GM12878 (cell line): ENCODE results near the gene KLLN. TPM values are rescaled to one million over a fixed set of nuclear protein-coding genes. Genes with fewer than 3 reads are reported as not detected.

Experiments used
- ATAC-seq: fragments of 200-7000 bp; cut with Tn5 transposase; 3 replicates; pipeline ENCODE4 v1.9.1; 2020; ENCODE audit warnings: mild to moderate bottlenecking, moderate library complexity
- BruUV-seq: library from RNA; stranded (reverse); fragments of 400-500 nt; replicated peaks from 2 replicates; lab custom pipeline; 2021; lab: Mats Ljungman, UMichigan
- CTCF ChIA-PET: fragments of 300-600 bp; sonication (Branson Sonifier 250); formaldehyde crosslinking; extraction: SDS; loops from one replicate; lab custom pipeline; 2021; ENCODE audit warnings: inconsistent platforms; lab: Yijun Ruan, JAX
- POLR2A ChIA-PET: fragments of 350-600 bp; formaldehyde crosslinking; extraction: SDS; loops from one replicate; lab custom pipeline; 2021; ENCODE audit warnings: inconsistent platforms; lab: Charles Lee
- RAD21 ChIA-PET: fragments of 300-600 bp; sonication (Branson Sonifier 250); formaldehyde crosslinking; loops from one replicate; lab custom pipeline; 2023; ENCODE audit warnings: antibody characterized with exemption; ENCODE audit not compliant: unreplicated experiment; lab: Charles Lee
- SMC1A ChIA-PET: fragments of 300-600 bp; sonication (Branson Sonifier 250); formaldehyde crosslinking; loops from one replicate; lab custom pipeline; 2023; ENCODE audit not compliant: unreplicated experiment, uncharacterized antibody; lab: Charles Lee
- DNase-seq: peaks from one replicate; pipeline ENCODE4 v3.0.0-alpha.2; 2011; ENCODE audit warnings: low read depth, low spot score
- FAIRE-seq: peaks from 3 replicates; lab custom pipeline; 2011; peaks lifted over from hg19 to GRCh38; lab: Jason Lieb, UNC
- H2AFZ ChIP-seq: 2 replicates; pipeline ENCODE4 v1.6.0; 2011; ENCODE audit warnings: low read depth, low read length, control low read depth; ENCODE audit not compliant: control insufficient read depth
- H3K27ac ChIP-seq: 2 replicates; pipeline ENCODE4 v1.5.1; 2011; ENCODE audit warnings: control low read depth; ENCODE audit not compliant: control insufficient read depth, insufficient read depth
- H3K27me3 ChIP-seq, 2 experiments: replicated peaks in 1 of 2; 2 replicates each; pipeline versions ENCODE4 v1.6.0 to v1.6.1; 2011; ENCODE audit warnings: low read length in 1 of 2; ENCODE audit not compliant: control insufficient read depth in 2 of 2, insufficient read depth in 2 of 2
- H3K36me3 ChIP-seq, 2 experiments: 2 replicates each; pipeline ENCODE4 v1.5.1; 2011; ENCODE audit warnings: low read length in 1 of 2; ENCODE audit not compliant: control insufficient read depth in 2 of 2, insufficient read depth in 2 of 2
- H3K4me1 ChIP-seq: 2 replicates; pipeline ENCODE4 v1.6.1; 2011; ENCODE audit warnings: mild to moderate bottlenecking, low read length, moderate library complexity, mixed read lengths; ENCODE audit not compliant: control insufficient read depth, insufficient read depth
- H3K4me2 ChIP-seq: 2 replicates; pipeline ENCODE4 v1.6.0; 2011; ENCODE audit warnings: control low read depth; ENCODE audit not compliant: control insufficient read depth, insufficient read depth
- H3K4me3 ChIP-seq: fragments of 200-600 bp; sonication (generic); 2 replicates; pipeline ENCODE4 v1.5.1; 2016
- H3K79me2 ChIP-seq: 2 replicates; pipeline ENCODE4 v1.6.0; 2011; ENCODE audit warnings: low read length; ENCODE audit not compliant: control insufficient read depth, insufficient read depth
- H3K9ac ChIP-seq: 2 replicates; pipeline ENCODE4 v1.8.0; 2011; ENCODE audit warnings: low read length, control low read depth, mixed read lengths; ENCODE audit not compliant: control insufficient read depth, insufficient read depth
- H3K9me3 ChIP-seq: replicated peaks from 3 replicates; pipeline ENCODE4 v1.5.1; 2011; ENCODE audit warnings: mild to moderate bottlenecking, low read length; ENCODE audit not compliant: control insufficient read depth, insufficient read depth
- H4K20me1 ChIP-seq: 2 replicates; pipeline ENCODE4 v1.6.0; 2011; ENCODE audit not compliant: control insufficient read depth, insufficient read depth
- CHD2 ChIP-seq: IDR thresholded peaks from 2 replicates; pipeline ENCODE4 v1.6.1; 2011; ENCODE audit warnings: low read depth, low read length, improper control_type of control experiment, borderline replicate concordance
- HCFC1 ChIP-seq: fragments of 150-350 bp; IDR thresholded peaks from 2 replicates; pipeline ENCODE4 v1.6.1; 2014; ENCODE audit warnings: low read length
- HDAC2 ChIP-seq: fragments of 200-600 bp; sonication (generic); IDR thresholded peaks from 2 replicates; pipeline ENCODE4 v1.6.1; 2017
- HDAC6 ChIP-seq: fragments of 200-600 bp; sonication (generic); IDR thresholded peaks from one replicate; pipeline ENCODE4 v1.8.0; 2017; ENCODE audit warnings: antibody characterized with exemption; ENCODE audit not compliant: unreplicated experiment
- MEF2B ChIP-seq: fragments of 450-650 bp; IDR thresholded peaks from 2 replicates; pipeline ENCODE4 v1.6.1; 2018; ENCODE audit warnings: mild to moderate bottlenecking, moderate library complexity; ENCODE audit not compliant: partially characterized antibody, poor library complexity, severe bottlenecking
- MTA3 ChIP-seq: IDR thresholded peaks from 2 replicates; pipeline ENCODE4 v1.6.1; 2012; ENCODE audit warnings: low read length, inconsistent platforms, borderline replicate concordance
- NFIC ChIP-seq: IDR thresholded peaks from 2 replicates; pipeline ENCODE4 v1.6.1; 2012; ENCODE audit warnings: low read depth, mild to moderate bottlenecking, inconsistent platforms, low read length, moderate library complexity
- POLR2AphosphoS2 ChIP-seq: IDR thresholded peaks from 2 replicates; pipeline ENCODE4 v1.6.1; 2011; ENCODE audit warnings: low read depth, mild to moderate bottlenecking, low read length, improper control_type of control experiment, moderate library complexity
- POU2F2 ChIP-seq: IDR thresholded peaks from 3 replicates; pipeline ENCODE4 v1.6.1; 2011; ENCODE audit warnings: low read depth, mild to moderate bottlenecking, low read length, borderline replicate concordance
- WGBS: methylation state at CpG from one replicate; pipeline ENCODE4 v1.1.6; 2016; ENCODE audit warnings: low lambda C conversion rate; ENCODE audit not compliant: insufficient replicate concordance, insufficient coverage; ENCODE audit errors: missing lambda C conversion rate; 5-methylcytosine and 5-hydroxymethylcytosine counted together
- in situ Hi-C: fragments of 300-500 bp; cut with MboI; formaldehyde crosslinking; loops from 9 replicates; pipeline ENCODE4 v1.14.3; 2018; ENCODE audit warnings: mixed read lengths
- intact Hi-C: fragments of 100-400 bp; cut with micrococcal nuclease; formaldehyde crosslinking; loops from one replicate; pipeline ENCODE4 v1.14.2; 2022; ENCODE audit not compliant: unreplicated experiment
- polyA plus RNA-seq, 11 experiments: library from polyadenylated mRNA; depleted of rRNA in 4 of 11; unstranded in 6 of 11; stranded (reverse) in 5 of 11; fragments of >200 nt; fragmentation: Nextera tagmentation in 4 of 11; fragmentation: Illumina TruSeq in 1 of 11; extraction: Ambion mirVana in 4 of 11; extraction: Trizol in 1 of 11; gene quantifications; 1 replicate in 1 of 11; 2 replicates in 10 of 11; pipeline versions ENCODE4 v1.2.1 to v1.2.3, GENCODE V29; 2011 to 2016; ENCODE audit warnings: inconsistent platforms in 2 of 11, missing spikeins in 2 of 11, low read depth in 1 of 11
- total RNA-seq, 4 experiments: library from RNA; depleted of rRNA in 3 of 4; stranded (reverse); fragments of >200 nt in 3 of 4; fragmentation: Illumina TruSeq in 1 of 4; extraction: Trizol in 1 of 4; gene quantifications; 2 replicates each; pipeline versions ENCODE4 v1.2.1 to v1.2.3, GENCODE V29; 2013 to 2021
- TF ChIP-seq, protein P1 (sequence below): fragments of 450-650 bp; IDR thresholded peaks from 2 replicates; pipeline ENCODE4 v1.6.1; 2016; ENCODE audit warnings: mild to moderate bottlenecking, moderate library complexity, borderline replicate concordance
- TF ChIP-seq, protein P2 (sequence below): fragments of 450-650 bp; IDR thresholded peaks from 2 replicates; pipeline ENCODE4 v1.6.1; 2017; ENCODE audit warnings: mild to moderate bottlenecking
- TF ChIP-seq, protein P3 (sequence below): IDR thresholded peaks from 2 replicates; pipeline ENCODE4 v1.6.1; 2012; ENCODE audit warnings: low read depth, low read length, improper control_type of control experiment

KLLN gene
- total and polyA plus RNA-seq, 10 of the 15 experiments (the other 5 are each of a cell fraction or from before 2014, with no cell fraction given), result 0.87 to 2.2 (median 1.7) TPM

- no peak for DNase-seq
- ChIA-PET SMC1A (interaction anchor here (1.1 to 3.9 kb wide), 4 partner anchors 8 to 37 kb away, joined by 4 to 21 read pairs (median 8); partner anchors contain the start of gene ATAD1), POLR2A (interaction anchor here (1.3 kb wide), 1 partner anchor 10 kb away, joined by 5 read pairs; the partner anchor contains the start of gene ATAD1), RAD21 (interaction anchor here (2.3 kb wide), 1 partner anchor 9 kb away, joined by 10 read pairs; the partner anchor contains the start of gene ATAD1), CTCF (interaction anchor here (1.1 to 1.2 kb wide), 2 partner anchors 14 to 24 kb away, joined by 3 to 4 read pairs; no protein-coding TSS in a partner anchor)
- Histone ChIP-seq H3K4me2 (no peak overlapping the region), H3K79me2 (no peaks in the 10 kb centered on the region), H3K4me3 (no peak overlapping the region), H4K20me1 (no peaks in the 10 kb centered on the region), H3K4me1 (no peaks in the 10 kb centered on the region), H3K9me3 (no peaks in the 10 kb centered on the region; the same call in 2 of the 3 replicates), H3K36me3 (no peaks in the 10 kb centered on the region), H3K27ac (no peak overlapping the region), H2AFZ (no peak overlapping the region), H3K9ac (no peak overlapping the region), H3K27me3 (no peaks in the 10 kb centered on the region)
- intact Hi-C loops (no loop called here), in situ Hi-C loops (no loop called here)
- no peak for TF ChIP-seq POLR2AphosphoS2
- TF ChIP-seq HCFC1, result no peak
- WGBS, result 67% methylated on average over 2 of the region's 2 CpGs
- no peak for FAIRE-seq
- no peak for ATAC-seq
- BruUV-seq, result no TSS peak
These were observed 35.7 kb downstream of the KLLN start for GRCh38 chr10:87827681-87828080.

GRCh38 chr10:87826653-87827052, 36.7 kb downstream of the KLLN start:
- H3K4me3 ChIP-seq, result no peak overlapping the region
- no peak overlapping the region for H3K4me2 ChIP-seq
- SMC1A ChIA-PET, result interaction anchor here (0.7 to 1.1 kb wide), 2 partner anchors 11 to 47 kb away, joined by 3 to 4 read pairs; no protein-coding TSS in a partner anchor
- POLR2A ChIA-PET, result no interaction called here
- no peaks in the 10 kb centered on the region for H3K4me1 ChIP-seq
- H3K36me3 ChIP-seq, result no peaks in the 10 kb centered on the region
- no peak overlapping the region for H2AFZ ChIP-seq
- H3K27me3 ChIP-seq, result no peaks in the 10 kb centered on the region
- H3K27ac ChIP-seq, result no peak overlapping the region
- RAD21 ChIA-PET, result no interaction called here
- no peak overlapping the region for H3K9ac ChIP-seq
- in situ Hi-C loops, result no loop called here
- no peaks in the 10 kb centered on the region; the same call in 2 of the 3 replicates for H3K9me3 ChIP-seq
- no TSS peak for BruUV-seq
- no peak for ATAC-seq
- FAIRE-seq, result no peak
- no peaks in the 10 kb centered on the region for H4K20me1 ChIP-seq
- CTCF ChIA-PET, result no interaction called here
- DNase-seq, result no peak
- intact Hi-C loops, result no loop called here
- H3K79me2 ChIP-seq, result no peaks in the 10 kb centered on the region
- TF ChIP-seq, protein P1, sequence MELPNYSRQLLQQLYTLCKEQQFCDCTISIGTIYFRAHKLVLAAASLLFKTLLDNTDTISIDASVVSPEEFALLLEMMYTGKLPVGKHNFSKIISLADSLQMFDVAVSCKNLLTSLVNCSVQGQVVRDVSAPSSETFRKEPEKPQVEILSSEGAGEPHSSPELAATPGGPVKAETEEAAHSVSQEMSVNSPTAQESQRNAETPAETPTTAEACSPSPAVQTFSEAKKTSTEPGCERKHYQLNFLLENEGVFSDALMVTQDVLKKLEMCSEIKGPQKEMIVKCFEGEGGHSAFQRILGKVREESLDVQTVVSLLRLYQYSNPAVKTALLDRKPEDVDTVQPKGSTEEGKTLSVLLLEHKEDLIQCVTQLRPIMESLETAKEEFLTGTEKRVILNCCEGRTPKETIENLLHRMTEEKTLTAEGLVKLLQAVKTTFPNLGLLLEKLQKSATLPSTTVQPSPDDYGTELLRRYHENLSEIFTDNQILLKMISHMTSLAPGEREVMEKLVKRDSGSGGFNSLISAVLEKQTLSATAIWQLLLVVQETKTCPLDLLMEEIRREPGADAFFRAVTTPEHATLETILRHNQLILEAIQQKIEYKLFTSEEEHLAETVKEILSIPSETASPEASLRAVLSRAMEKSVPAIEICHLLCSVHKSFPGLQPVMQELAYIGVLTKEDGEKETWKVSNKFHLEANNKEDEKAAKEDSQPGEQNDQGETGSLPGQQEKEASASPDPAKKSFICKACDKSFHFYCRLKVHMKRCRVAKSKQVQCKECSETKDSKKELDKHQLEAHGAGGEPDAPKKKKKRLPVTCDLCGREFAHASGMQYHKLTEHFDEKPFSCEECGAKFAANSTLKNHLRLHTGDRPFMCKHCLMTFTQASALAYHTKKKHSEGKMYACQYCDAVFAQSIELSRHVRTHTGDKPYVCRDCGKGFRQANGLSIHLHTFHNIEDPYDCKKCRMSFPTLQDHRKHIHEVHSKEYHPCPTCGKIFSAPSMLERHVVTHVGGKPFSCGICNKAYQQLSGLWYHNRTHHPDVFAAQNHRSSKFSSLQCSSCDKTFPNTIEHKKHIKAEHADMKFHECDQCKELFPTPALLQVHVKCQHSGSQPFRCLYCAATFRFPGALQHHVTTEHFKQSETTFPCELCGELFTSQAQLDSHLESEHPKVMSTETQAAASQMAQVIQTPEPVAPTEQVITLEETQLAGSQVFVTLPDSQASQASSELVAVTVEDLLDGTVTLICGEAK, result no peak
- TF ChIP-seq NFIC, result no peak
- no peak for TF ChIP-seq POU2F2
- no peak for TF ChIP-seq HDAC2
- TF ChIP-seq CHD2, result no peak
- TF ChIP-seq, protein P2, sequence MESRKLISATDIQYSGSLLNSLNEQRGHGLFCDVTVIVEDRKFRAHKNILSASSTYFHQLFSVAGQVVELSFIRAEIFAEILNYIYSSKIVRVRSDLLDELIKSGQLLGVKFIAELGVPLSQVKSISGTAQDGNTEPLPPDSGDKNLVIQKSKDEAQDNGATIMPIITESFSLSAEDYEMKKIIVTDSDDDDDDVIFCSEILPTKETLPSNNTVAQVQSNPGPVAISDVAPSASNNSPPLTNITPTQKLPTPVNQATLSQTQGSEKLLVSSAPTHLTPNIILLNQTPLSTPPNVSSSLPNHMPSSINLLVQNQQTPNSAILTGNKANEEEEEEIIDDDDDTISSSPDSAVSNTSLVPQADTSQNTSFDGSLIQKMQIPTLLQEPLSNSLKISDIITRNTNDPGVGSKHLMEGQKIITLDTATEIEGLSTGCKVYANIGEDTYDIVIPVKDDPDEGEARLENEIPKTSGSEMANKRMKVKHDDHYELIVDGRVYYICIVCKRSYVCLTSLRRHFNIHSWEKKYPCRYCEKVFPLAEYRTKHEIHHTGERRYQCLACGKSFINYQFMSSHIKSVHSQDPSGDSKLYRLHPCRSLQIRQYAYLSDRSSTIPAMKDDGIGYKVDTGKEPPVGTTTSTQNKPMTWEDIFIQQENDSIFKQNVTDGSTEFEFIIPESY, result no peak
- TF ChIP-seq MTA3, result no peak
- no peak for TF ChIP-seq HDAC6
- TF ChIP-seq, protein P3, sequence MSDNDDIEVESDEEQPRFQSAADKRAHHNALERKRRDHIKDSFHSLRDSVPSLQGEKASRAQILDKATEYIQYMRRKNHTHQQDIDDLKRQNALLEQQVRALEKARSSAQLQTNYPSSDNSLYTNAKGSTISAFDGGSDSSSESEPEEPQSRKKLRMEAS, result no peak
- TF ChIP-seq MEF2B, result no peak
